OCI-LY7 (cell line): Measurements from ENCODE around the gene CPS1.

Source experiments
- EZH2phosphoT487 ChIP-seq: fragments of 200-600 bp; sonication (generic); IDR thresholded peaks from 2 replicates; pipeline ENCODE4 v1.6.1; 2018; ENCODE audit warnings: low read depth, borderline replicate concordance, mild to moderate bottlenecking, mixed run types, antibody characterized with exemption, low read length, moderate library complexity, mixed read lengths
- TF ChIP-seq, protein P1 (sequence below): fragments of 200-600 bp; sonication (generic); conservative IDR thresholded peaks from 2 replicates; pipeline ENCODE4 v1.5.1; 2014; ENCODE audit warnings: mild to moderate bottlenecking, antibody characterized with exemption, low read length, moderate library complexity, mixed read lengths

DNA sequence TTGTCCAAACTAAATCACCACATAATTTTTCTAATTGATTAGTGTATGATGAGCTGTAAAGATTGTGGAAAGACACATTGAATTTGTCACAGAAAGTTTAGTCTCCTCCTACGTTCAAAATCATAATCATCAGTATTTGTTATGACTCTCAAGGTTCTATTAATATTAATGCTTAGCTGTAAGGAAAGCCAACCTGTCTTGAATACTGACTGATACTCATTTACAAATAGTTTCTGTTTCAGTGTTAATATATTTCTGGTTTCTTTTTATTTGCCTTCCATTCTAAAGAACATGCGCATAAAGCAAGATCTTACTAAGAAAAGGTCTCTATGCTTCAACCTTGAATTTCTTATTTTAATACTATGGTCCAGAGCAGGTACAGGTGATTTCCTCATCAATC lies 55.1 kb downstream of the CPS1 start:
- TF ChIP-seq, protein P1, sequence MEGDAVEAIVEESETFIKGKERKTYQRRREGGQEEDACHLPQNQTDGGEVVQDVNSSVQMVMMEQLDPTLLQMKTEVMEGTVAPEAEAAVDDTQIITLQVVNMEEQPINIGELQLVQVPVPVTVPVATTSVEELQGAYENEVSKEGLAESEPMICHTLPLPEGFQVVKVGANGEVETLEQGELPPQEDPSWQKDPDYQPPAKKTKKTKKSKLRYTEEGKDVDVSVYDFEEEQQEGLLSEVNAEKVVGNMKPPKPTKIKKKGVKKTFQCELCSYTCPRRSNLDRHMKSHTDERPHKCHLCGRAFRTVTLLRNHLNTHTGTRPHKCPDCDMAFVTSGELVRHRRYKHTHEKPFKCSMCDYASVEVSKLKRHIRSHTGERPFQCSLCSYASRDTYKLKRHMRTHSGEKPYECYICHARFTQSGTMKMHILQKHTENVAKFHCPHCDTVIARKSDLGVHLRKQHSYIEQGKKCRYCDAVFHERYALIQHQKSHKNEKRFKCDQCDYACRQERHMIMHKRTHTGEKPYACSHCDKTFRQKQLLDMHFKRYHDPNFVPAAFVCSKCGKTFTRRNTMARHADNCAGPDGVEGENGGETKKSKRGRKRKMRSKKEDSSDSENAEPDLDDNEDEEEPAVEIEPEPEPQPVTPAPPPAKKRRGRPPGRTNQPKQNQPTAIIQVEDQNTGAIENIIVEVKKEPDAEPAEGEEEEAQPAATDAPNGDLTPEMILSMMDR = no peak
- no peak for TF ChIP-seq EZH2phosphoT487
